C4-2B (cell line): ENCODE measurements around the gene C1QBP.

Experiments
- H3K27ac ChIP-seq: fragments of 450-650 bp; 2 replicates; pipeline ENCODE4 v1.5.1; 2017
- CTCF ChIP-seq: fragments of 450-650 bp; conservative IDR thresholded peaks from 2 replicates; pipeline ENCODE4 v1.5.1; 2017; ENCODE audit warnings: mild to moderate bottlenecking
- ZFX ChIP-seq: fragments of 450-650 bp; IDR thresholded peaks from 2 replicates; pipeline ENCODE4 v1.6.1; 2017

C1QBP gene

GRCh38 chr17:5399767-5400166 lies 39.2 kb downstream of the C1QBP start:
- H3K27ac ChIP-seq = no peak overlapping the region
- TF ChIP-seq CTCF = no peak
- no peak for TF ChIP-seq ZFX

- no peak for TF ChIP-seq ZFX
- H3K27ac ChIP-seq = no peak overlapping the region
Measured at GRCh38 chr17:5396612-5397011, 42.3 kb downstream of the C1QBP start.

- TF ChIP-seq CTCF (no peak), ZFX (no peak)
- H3K27ac ChIP-seq = no peak overlapping the region
Measured at GRCh38 chr17:5391678-5392077, 47.3 kb downstream of the C1QBP start.
